RWPE2 (cell line): ENCODE results near the gene DPH7.
"Not testable (repeated sequence)": the region's sequence is repeated elsewhere in the genome, so short reads cannot be mapped to it uniquely, and the experiment has no call there.

Source experiments
- ATAC-seq: fragments of 200-7000 bp; cut with Tn5 transposase; 3 replicates; pipeline ENCODE4 v1.9.1; 2021; ENCODE audit warnings: low read depth
- DNase-seq: peaks from one replicate; pipeline ENCODE4 v3.0.0-alpha.2; 2020; ENCODE audit warnings: low spot score
- H3K27ac ChIP-seq: fragments of 450-650 bp; 2 replicates; pipeline ENCODE4 v1.5.1; 2017; ENCODE audit warnings: mild to moderate bottlenecking; ENCODE audit not compliant: poor library complexity, severe bottlenecking
- H3K27me3 ChIP-seq: fragments of 250-450 bp; sonication (Bioruptor Pico); 2 replicates; pipeline ENCODE4 v1.5.1; 2021; ENCODE audit warnings: mild to moderate bottlenecking, moderate library complexity; ENCODE audit not compliant: insufficient read depth, poor library complexity, severe bottlenecking
- H3K36me3 ChIP-seq: fragments of 250-450 bp; sonication (Bioruptor Pico); 2 replicates; pipeline ENCODE4 v1.5.1; 2020; ENCODE audit warnings: low read depth, mild to moderate bottlenecking, moderate library complexity
- H3K4me1 ChIP-seq: fragments of 250-450 bp; sonication (Bioruptor Pico); 2 replicates; pipeline ENCODE4 v1.5.1; 2021; ENCODE audit warnings: mild to moderate bottlenecking, moderate library complexity; ENCODE audit not compliant: insufficient read depth, poor library complexity, severe bottlenecking
- H3K4me3 ChIP-seq: fragments of 250-450 bp; sonication (Bioruptor Pico); 2 replicates; pipeline ENCODE4 v1.5.1; 2021; ENCODE audit warnings: mild to moderate bottlenecking, moderate library complexity; ENCODE audit not compliant: severe bottlenecking
- H3K9me3 ChIP-seq: fragments of 250-450 bp; sonication (Bioruptor Pico); 2 replicates; pipeline ENCODE4 v1.5.1; 2021; ENCODE audit warnings: mild to moderate bottlenecking, moderate library complexity; ENCODE audit not compliant: severe bottlenecking
- TF ChIP-seq, protein P1 (sequence below): fragments of 450-650 bp; IDR thresholded peaks from one replicate; pipeline ENCODE4 v1.5.1; 2017; ENCODE audit warnings: mild to moderate bottlenecking, moderate library complexity; ENCODE audit not compliant: poor library complexity, severe bottlenecking

The DPH7 gene

DNA sequence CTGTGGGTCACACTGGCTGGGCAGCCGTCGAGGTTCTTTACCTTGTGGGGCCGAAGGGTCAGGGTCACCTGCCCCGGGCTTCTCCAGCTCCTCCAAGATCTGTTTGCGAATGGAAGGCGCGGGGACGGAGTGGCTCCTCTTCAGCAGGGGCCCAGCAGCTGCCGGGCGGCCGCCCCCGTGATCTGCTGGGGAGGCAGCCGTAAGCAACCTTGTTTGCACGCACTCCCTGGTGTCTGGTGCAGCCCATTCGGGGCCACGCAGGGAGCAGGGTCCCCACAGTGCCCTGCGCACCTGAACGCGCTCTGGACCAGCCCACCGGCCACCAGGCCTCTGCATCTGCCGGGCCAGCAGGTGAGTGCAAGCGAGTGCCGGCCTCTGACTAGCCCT is 63.4 kb downstream of the DPH7 start:
- ATAC-seq, result no peak
- DNase-seq, result no peak
- no peaks in the 10 kb centered on the region for H3K4me1 ChIP-seq
- TF ChIP-seq, protein P1, sequence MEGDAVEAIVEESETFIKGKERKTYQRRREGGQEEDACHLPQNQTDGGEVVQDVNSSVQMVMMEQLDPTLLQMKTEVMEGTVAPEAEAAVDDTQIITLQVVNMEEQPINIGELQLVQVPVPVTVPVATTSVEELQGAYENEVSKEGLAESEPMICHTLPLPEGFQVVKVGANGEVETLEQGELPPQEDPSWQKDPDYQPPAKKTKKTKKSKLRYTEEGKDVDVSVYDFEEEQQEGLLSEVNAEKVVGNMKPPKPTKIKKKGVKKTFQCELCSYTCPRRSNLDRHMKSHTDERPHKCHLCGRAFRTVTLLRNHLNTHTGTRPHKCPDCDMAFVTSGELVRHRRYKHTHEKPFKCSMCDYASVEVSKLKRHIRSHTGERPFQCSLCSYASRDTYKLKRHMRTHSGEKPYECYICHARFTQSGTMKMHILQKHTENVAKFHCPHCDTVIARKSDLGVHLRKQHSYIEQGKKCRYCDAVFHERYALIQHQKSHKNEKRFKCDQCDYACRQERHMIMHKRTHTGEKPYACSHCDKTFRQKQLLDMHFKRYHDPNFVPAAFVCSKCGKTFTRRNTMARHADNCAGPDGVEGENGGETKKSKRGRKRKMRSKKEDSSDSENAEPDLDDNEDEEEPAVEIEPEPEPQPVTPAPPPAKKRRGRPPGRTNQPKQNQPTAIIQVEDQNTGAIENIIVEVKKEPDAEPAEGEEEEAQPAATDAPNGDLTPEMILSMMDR, result no peak
- H3K27me3 ChIP-seq, result no peaks in the 10 kb centered on the region
- H3K36me3 ChIP-seq, result no peaks in the 10 kb centered on the region
- H3K4me3 ChIP-seq, result no peak overlapping the region
- H3K9me3 ChIP-seq, result no peaks in the 10 kb centered on the region
- no peak overlapping the region for H3K27ac ChIP-seq

DNA sequence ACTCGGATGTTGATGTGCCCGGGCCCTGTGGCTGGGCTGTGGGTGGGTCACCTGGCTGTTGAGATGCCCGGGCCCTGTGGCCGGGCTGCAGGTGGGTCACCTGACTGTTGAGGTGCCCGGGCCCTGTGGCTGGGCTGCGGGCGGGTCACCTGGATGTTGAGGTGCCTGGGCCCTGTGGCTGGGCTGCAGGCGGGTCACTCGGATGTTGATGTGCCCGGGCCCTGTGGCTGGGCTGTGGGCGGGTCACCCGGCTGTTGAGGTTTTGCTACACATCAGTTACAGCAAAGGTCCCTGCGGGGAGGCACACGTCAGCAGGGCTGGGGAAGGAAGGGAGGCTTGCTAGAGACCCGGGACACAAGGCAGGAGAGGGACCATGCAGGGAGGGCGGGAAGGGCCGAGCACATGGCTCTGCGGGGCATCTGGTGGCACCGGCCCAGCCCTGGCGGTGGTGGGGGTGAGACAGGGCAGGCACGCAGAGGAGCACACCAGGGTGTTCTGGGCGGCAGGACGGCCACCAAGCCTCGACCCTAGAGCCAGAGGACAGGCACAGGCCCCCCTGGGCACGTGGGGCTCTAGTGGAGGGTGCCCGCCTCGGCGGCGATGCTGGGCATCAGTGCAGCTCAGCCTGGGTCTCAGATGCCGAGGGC is 63.9 kb downstream of the DPH7 start:
- DNase-seq (no peak), ATAC-seq (no peak)
- Histone ChIP-seq H3K27me3 (no peaks in the 10 kb centered on the region), H3K36me3 (no peaks in the 10 kb centered on the region), H3K27ac (no peak overlapping the region), H3K9me3 (no peaks in the 10 kb centered on the region), H3K4me1 (no peaks in the 10 kb centered on the region), H3K4me3 (no peak overlapping the region)
- TF ChIP-seq, protein P1, result no peak

DNA sequence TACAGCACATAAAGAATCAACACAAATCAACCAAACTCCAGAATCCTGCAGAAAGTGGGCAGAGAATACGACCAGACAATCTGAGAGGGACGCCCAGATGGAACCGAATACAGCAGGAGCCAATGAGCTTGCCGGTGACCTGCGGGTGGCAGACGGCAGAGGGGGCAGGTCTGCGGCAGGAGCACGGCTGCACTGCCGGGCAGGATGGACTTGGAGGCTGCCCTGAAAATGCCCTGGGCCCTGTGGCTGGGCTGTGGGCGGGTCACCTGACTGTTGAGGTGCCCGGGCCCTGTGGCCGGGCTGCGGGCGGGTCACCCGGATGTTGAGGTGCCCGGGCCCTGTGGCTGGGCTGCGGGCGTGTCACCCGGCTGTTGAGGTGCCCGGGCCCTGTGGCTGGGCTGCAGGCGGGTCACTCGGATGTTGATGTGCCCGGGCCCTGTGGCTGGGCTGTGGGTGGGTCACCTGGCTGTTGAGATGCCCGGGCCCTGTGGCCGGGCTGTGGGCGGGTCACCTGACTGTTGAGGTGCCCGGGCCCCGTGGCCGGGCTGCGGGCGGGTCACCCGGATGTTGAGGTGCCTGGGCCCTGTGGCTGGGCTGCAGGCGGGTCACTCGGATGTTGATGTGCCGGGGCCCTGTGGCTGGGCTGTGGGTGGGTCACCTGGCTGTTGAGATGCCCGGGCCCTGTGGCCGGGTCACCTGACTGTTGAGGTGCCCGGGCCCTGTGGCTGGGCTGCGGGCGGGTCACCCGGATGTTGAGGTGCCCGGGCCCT is 64.7 kb downstream of the DPH7 start:
- not testable (repeated sequence) for ATAC-seq, H3K27me3 ChIP-seq, DNase-seq, H3K4me3 ChIP-seq, H3K9me3 ChIP-seq, H3K4me1 ChIP-seq, H3K27ac ChIP-seq, H3K36me3 ChIP-seq

DNA sequence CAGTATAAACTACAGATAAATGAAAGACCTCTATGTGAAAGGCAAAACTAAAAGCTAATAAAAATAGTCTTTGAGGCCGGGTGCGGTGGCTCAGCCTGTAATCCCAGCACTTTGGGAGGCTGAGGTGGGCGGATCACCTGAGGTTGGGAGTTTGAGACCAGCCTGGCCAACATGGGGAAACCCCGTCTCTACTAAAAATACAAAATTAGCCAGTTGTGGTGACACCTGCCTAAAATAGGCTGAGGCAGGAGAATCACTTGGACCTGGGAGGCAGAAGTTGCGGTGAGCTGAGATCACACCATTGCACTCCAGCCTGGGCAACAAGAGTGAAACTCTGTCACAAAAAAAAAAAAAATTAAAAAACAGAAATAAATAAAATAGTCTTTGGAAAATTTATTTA is 65.6 kb downstream of the DPH7 start:
- not testable (repeated sequence) for H3K27me3 ChIP-seq, H3K4me1 ChIP-seq, H3K27ac ChIP-seq, ATAC-seq, H3K36me3 ChIP-seq, DNase-seq, H3K4me3 ChIP-seq, H3K9me3 ChIP-seq

DNA sequence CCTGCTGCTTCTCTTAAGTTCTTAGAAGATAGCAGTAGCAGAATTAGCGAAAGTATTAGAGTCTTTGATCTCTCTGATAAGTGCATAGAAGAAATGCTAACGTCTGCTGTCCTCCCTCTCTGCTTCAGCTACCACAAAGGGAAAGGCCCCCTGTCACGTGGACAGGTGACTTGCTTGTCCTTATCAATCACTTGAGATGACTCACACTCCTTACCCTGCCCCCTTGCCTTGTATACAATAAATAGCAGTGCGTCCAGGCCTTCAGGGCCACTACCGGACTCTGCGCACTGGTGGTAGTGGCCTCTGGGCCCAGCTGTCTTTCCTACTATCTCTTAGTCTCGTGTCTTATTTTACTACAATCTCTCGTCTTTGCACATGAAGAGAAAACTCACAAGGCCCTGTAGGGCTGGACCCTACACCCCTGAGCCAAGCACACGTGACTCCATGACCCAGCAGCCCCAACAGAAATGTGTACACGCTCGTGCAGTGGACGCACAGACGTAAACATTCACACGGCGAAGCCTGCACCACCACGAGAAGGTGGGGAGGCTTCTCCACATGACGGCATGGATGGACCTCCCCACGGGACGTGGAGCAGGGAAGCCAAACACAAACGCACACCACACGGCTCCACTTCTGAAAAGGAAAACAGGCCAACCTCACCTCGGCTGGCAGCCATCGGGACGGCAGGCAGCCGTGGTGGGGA is 66.8 kb downstream of the DPH7 start:
- DNase-seq (no peak), ATAC-seq (no peak)
- no peak overlapping the region for H3K4me3 ChIP-seq
- no peaks in the 10 kb centered on the region for H3K27me3 ChIP-seq
- H3K27ac ChIP-seq, result no peak overlapping the region
- no peaks in the 10 kb centered on the region for H3K36me3 ChIP-seq
- H3K4me1 ChIP-seq, result no peaks in the 10 kb centered on the region
- TF ChIP-seq, protein P1, result no peak
- H3K9me3 ChIP-seq, result peaks cover 3% of the 10 kb centered on the region

DNA sequence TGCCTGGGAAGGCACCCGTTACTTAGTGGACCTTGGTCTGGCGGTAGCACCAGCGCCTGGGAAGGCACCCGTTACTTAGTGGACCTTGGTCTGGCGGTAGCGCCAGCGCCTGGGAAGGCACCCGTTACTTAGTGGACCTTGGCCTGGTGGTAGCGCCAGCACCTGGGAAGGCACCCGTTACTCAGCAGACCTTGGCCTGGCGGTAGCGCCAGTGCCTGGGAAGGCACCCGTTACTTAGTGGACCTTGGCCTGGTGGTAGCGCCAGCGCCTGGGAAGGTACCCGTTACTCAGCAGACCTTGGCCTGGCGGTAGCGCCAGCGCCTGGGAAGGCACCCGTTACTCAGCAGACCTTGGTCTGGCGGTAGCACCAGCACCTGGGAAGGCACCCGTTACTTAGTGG is 67.6 kb downstream of the DPH7 start:
- not testable (repeated sequence) for ATAC-seq, H3K27me3 ChIP-seq, H3K4me1 ChIP-seq, H3K4me3 ChIP-seq, H3K36me3 ChIP-seq, H3K27ac ChIP-seq, DNase-seq, H3K9me3 ChIP-seq
